ENCODE measurements around the gene DCDC1. TPM values are rescaled to one million over a fixed set of nuclear protein-coding genes. Genes with fewer than 3 reads are reported as not detected.
A peak's percentile ranks its signal among the peaks of the same experiment; 100 is the strongest.
"Not testable (repeated sequence)": the region's sequence is repeated elsewhere in the genome, so short reads cannot be mapped to it uniquely, and the experiment has no call there.

Gene DCDC1
- total RNA-seq, 1 donor from 2014 or later: under 0.01 TPM

- no peak for DNase-seq (ENCODE audit: low read depth in 2 of 2)
Observed at GRCh38 chr11:30992513-30992849, 377.1 kb downstream of the DCDC1 start.

GRCh38 chr11:30991802-30992512, 377.6 kb downstream of the DCDC1 start:
- no peak for DNase-seq (ENCODE audit: low read depth in 2 of 2)

- DNase-seq (ENCODE audit: low read depth in 2 of 2): no peak
Observed at GRCh38 chr11:30991376-30991775, 378.2 kb downstream of the DCDC1 start.

- no peak for DNase-seq (ENCODE audit: low read depth in 2 of 2)
Observed at GRCh38 chr11:30990625-30991296, 378.8 kb downstream of the DCDC1 start.

- no peak for DNase-seq (ENCODE audit: low read depth in 2 of 2)
Observed at GRCh38 chr11:30987819-30988218, 381.7 kb downstream of the DCDC1 start.

- DNase-seq (ENCODE audit: low read depth in 2 of 2): no peak
Observed at GRCh38 chr11:30985536-30985935, 384.0 kb downstream of the DCDC1 start.

- DNase-seq (ENCODE audit: low read depth in 2 of 2): no peak
Observed at GRCh38 chr11:30984827-30985226, 384.7 kb downstream of the DCDC1 start.

GRCh38 chr11:30984442-30984816, 385.1 kb downstream of the DCDC1 start:
- DNase-seq (ENCODE audit: low read depth in 2 of 2): peak in 1 of 2 donors; percentile 5

- no peak for DNase-seq (ENCODE audit: low read depth in 2 of 2)
Observed at GRCh38 chr11:30983776-30984441, 385.6 kb downstream of the DCDC1 start.

GRCh38 chr11:30983143-30983542, 386.4 kb downstream of the DCDC1 start:
- DNase-seq (ENCODE audit: low read depth in 2 of 2): no peak

- no peak for DNase-seq (ENCODE audit: low read depth in 2 of 2)
Observed at GRCh38 chr11:30967579-30967978, 402.0 kb downstream of the DCDC1 start.

GRCh38 chr11:30960387-30960992, 409.0 kb downstream of the DCDC1 start:
- DNase-seq (ENCODE audit: low read depth in 2 of 2): peak in 1 of 2 donors; percentile 23

GRCh38 chr11:30956751-30957150, 412.8 kb downstream of the DCDC1 start:
- no peak for DNase-seq (ENCODE audit: low read depth in 2 of 2)

GRCh38 chr11:30949838-30950237, 419.7 kb downstream of the DCDC1 start:
- DNase-seq (ENCODE audit: low read depth in 2 of 2): no peak

- DNase-seq (ENCODE audit: low read depth in 2 of 2): not testable (repeated sequence)
Observed at GRCh38 chr11:30947715-30948114, 421.8 kb downstream of the DCDC1 start.

- no peak for DNase-seq (ENCODE audit: low read depth in 2 of 2)
Observed at GRCh38 chr11:30938810-30939209, 430.7 kb downstream of the DCDC1 start.

- DNase-seq (ENCODE audit: low read depth in 2 of 2): no peak
Observed at GRCh38 chr11:30938171-30938570, 431.4 kb downstream of the DCDC1 start.

GRCh38 chr11:30936491-30936890, 433.0 kb downstream of the DCDC1 start:
- no peak for DNase-seq (ENCODE audit: low read depth in 2 of 2)

GRCh38 chr11:30935861-30936260, 433.7 kb downstream of the DCDC1 start:
- DNase-seq (ENCODE audit: low read depth in 2 of 2): no peak

- no peak for DNase-seq (ENCODE audit: low read depth in 2 of 2)
Observed at GRCh38 chr11:30926130-30926529, 443.4 kb downstream of the DCDC1 start.

GRCh38 chr11:30921811-30922210, 447.7 kb downstream of the DCDC1 start:
- DNase-seq (ENCODE audit: low read depth in 2 of 2): no peak

- no peak for DNase-seq (ENCODE audit: low read depth in 2 of 2)
Observed at GRCh38 chr11:30919389-30920152, 450.0 kb downstream of the DCDC1 start.
